NB4 (cell line): ENCODE results near the gene GNG7.
"Not testable (repeated sequence)": the region's sequence is repeated elsewhere in the genome, so short reads cannot be mapped to it uniquely, and the experiment has no call there.

Source experiments
- DNase-seq: peaks from one replicate; pipeline ENCODE4 v3.0.0; 2010; ENCODE audit warnings: low read depth
- H3K4me3 ChIP-seq: one replicate; pipeline ENCODE4 v1.5.1; 2011; ENCODE audit warnings: mild to moderate bottlenecking, low read depth, low read length, moderate library complexity
- CTCF ChIP-seq: IDR thresholded peaks from one replicate; pipeline ENCODE4 v1.5.1; 2012; ENCODE audit warnings: low read depth, low read length
- MAX ChIP-seq: IDR thresholded peaks from 2 replicates; pipeline ENCODE4 v1.6.1; 2011; ENCODE audit warnings: low read depth, low read length
- MYC ChIP-seq: IDR thresholded peaks from 2 replicates; pipeline ENCODE4 v1.6.1; 2011; ENCODE audit warnings: low read depth, low read length
- POLR2A ChIP-seq: IDR thresholded peaks from 2 replicates; pipeline ENCODE4 v1.6.1; 2011; ENCODE audit warnings: mild to moderate bottlenecking; ENCODE audit not compliant: insufficient read length; ENCODE audit errors: extremely low read depth

The GNG7 gene

DNA sequence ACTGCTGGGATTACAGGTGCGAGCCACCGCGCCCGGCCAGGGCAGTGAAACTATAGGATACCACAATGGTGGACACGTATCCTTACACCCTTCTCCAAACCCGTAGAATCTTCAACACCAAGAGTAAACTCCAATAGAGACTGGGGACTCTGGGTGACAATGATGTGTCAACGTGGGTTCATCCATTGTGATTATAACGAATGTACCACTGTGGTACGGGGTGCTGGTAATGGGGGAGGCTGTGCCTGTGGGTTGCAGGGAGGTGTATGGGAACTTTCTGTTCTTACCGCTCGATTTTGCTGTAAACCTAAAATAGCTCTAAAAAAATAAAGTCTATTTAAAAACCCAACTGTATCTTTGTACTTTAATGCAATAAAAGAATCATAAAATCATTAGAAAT is 11.6 kb downstream of the GNG7 start:
- no peak for DNase-seq
- TF ChIP-seq MAX (no peak), POLR2A (no peak), CTCF (no peak), MYC (no peak)
- H3K4me3 ChIP-seq: no peak overlapping the region

DNA sequence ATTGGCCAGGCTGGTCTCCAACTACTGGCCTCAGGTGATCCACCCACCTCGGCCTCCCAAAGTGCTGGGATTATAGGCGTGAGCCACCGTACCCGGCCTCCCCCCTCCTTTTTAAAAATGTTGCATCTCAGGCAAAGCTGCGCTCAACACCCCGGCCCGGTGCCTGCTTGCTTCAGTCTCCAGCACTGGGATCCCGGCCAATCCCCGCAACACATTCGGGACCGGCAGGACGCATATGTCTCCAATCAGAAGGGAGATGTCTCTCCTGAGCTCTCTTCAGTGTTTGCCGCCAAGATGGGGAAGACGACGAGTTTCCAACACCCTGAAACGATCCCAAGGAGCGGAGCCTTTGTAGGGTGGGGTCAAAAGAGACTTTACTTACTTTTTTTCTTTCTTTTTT is 16.1 kb downstream of the GNG7 start:
- DNase-seq: no peak
- no peak overlapping the region for H3K4me3 ChIP-seq
- TF ChIP-seq POLR2A: no peak

DNA sequence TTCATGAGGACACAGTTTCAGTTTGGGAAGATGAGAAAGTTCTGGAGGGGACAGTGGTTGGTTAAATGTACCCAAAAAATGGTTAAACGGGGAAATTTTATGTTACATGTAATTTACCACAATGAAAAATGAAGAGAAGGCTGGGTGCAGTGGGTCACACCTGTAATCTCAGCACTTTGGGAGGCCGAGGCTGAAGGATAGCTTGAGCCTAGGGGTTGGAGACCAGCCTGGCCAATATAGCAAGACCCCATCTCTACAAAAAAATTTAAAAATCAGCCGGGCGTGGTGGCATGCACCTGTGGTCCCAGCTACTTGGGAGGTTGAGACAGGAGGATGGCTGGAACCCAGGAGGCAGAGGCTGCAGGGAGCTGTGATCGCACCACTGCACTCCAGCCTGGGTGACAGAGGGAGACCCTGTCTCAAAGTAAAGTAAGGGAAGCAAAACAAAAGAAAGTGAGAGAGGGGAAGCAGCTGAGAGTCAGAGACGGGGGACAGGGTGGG is 17.2 kb downstream of the GNG7 start:
- TF ChIP-seq MAX (no peak), POLR2A (no peak), CTCF (no peak), MYC (no peak)
- H3K4me3 ChIP-seq: no peak overlapping the region

GRCh38 chr19:2683430-2684003 is 19.0 kb downstream of the GNG7 start:
- TF ChIP-seq MYC: no peak
- no peak for TF ChIP-seq MAX
- no peak for TF ChIP-seq POLR2A
- TF ChIP-seq CTCF: no peak
- no peak overlapping the region for H3K4me3 ChIP-seq
- no peak for DNase-seq

More for the DNA sequence above, 17.2 kb downstream of the GNG7 start:
- no peak for DNase-seq

GRCh38 chr19:2680808-2681207 is 21.7 kb downstream of the GNG7 start:
- no peak for TF ChIP-seq POLR2A
- no peak for TF ChIP-seq MYC
- TF ChIP-seq CTCF: no peak
- no peak for TF ChIP-seq MAX
- no peak for DNase-seq
- H3K4me3 ChIP-seq: no peak overlapping the region

DNA sequence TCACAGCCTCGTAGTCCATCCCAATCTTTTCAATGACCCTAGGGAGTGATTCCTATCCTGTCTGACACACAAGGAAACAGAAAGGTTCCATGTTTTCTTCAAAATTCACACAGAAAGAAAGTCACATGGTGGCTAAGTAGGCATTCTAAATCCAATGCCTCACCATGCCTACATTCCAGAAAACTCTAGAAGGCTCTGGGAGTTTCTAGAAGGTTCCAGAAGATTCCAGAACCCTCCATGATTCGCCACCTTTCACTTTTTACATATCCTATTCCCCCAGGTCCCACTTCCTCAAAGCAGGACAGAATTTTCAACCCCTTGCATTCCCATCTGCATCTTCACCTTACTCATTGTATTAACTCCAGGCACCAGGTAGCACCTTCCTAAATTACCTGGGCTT is 23.1 kb downstream of the GNG7 start:
- no peak for DNase-seq
- TF ChIP-seq CTCF (no peak), MYC (no peak), POLR2A (no peak), MAX (no peak)

GRCh38 chr19:2678948-2679347 is 23.5 kb downstream of the GNG7 start:
- not testable (repeated sequence) for H3K4me3 ChIP-seq, DNase-seq

More for the DNA sequence above, 23.1 kb downstream of the GNG7 start:
- H3K4me3 ChIP-seq: no peak overlapping the region
